Measurements from ENCODE around the gene PTOV1.

PTOV1 gene

DNA sequence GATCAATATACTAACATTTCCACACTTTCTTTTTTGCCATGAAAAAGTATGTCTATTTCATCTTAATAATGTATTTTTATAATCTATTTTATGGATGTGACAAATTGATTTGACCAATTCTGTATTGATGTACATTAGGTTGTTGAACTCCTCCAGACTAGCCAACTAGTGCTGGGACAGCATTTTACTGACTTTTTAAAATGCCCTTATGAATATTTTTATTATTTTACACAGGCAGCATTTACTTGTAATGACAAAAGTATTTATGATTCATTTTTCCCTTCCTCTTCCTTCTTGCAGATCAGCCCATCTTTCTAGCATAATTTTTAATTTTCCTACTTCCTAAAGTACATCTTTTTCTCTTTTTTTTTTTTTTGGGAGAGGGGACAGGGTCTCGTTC is 36.9 kb upstream of the PTOV1 start:
- H3K27ac ChIP-seq: peak overlapping the region in 17 of 21 experiments; percentile 76 to 95 (median 86)
- H3K4me3 ChIP-seq: peak overlapping the region in 1 of 7 experiments; percentile 73

- Histone ChIP-seq H3K27ac (peak overlapping the region in 18 of 21 experiments; percentile 7 to 99 (median 94)), H3K4me3 (no peak overlapping the region)
These were observed 34.4 kb upstream of the PTOV1 start for GRCh38 chr19:49816590-49816989.

- peak within 1 kb of the TSS; percentile 57 to 99 (median 94) for H3K27ac ChIP-seq
These were observed 32.9 kb upstream of the PTOV1 start, which contains the start of gene MED25 for GRCh38 chr19:49817964-49818648. Gene MED25 (plus strand): TSS chr19:49818289. CDS start chr19:49818342, 53 bp downstream.

DNA sequence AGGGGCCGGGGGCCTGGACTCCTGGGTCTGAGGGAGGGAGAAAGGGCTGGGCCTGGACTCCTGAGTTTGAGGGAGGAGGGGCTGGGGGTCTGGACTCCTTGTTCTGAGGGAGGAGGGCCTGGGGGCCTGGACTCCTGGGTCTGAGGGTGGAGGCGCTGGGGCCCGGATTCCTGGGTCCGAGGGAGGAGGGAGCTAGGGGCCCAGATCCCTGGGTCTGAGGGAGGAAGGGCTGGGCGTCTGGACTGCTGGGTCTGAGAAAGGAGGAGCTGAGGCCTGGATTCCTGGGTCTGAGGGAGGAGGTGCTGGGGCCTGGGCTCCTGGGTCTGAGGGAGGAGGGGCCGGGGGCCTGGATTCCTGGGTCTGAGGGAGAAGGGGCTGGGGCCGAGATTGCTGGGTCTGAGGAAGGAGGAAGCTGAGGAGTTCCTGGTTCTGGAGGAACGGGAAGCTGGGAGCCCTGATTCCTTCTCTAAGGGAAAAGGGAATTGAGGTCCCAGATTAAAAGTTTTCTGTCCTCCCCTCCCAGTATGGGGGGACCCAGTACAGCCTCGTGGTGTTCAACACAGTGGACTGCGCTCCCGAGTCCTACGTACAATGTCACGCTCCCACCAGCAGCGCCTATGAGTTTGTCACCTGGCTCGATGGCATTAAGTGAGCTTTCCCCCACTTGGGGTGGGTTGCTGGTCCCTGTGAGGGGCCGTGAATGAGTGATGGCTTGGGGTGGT is 32.1 kb upstream of the PTOV1 start:
- Histone ChIP-seq H3K27ac (peak overlapping the region; percentile 52 to 99 (median 94)), H3K4me3 (peak overlapping the region; percentile 71 to 89 (median 86))

More at GRCh38 chr19:49817964-49818648, 32.9 kb upstream of the PTOV1 start, which contains the start of gene MED25:
- H3K4me3 ChIP-seq: peak within 1 kb of the TSS; percentile 71 to 89 (median 86)

DNA sequence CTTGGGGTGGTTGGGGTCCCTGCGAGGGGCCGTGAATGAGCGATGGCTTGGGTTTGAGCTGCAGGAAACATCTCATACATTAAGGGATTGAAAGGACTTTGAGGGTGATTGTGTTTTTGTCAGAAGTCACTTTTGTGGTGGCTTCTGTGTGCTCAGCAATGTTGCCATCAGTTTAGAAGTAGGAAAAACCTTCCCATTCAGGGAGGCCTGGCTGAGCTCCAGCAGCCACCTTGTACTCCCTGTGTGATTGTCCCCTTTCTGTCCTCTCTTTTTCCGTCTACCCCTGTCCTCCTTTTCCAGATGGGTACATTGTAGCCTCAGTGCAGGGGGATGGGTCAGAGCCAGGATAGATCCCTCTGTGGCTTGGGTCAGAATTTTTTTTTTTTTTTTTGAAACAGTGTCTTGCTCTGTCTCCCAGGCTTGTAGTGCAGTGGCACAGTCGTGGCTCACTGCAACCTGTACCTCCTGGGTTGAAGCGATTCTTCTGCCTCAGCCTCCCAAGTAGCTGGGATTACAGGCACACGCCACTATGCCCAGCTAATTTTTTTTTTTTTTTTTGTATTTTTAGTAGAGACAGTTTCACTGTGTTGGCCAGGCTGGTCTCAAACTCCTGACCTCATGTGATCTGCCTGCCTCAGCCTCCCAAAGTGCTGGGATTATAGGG is 31.4 kb upstream of the PTOV1 start:
- H3K4me3 ChIP-seq: peak overlapping the region in 5 of 7 experiments; percentile 71 to 88 (median 84)
- H3K27ac ChIP-seq: peak overlapping the region in 6 of 21 experiments; percentile 84 to 96 (median 92)

GRCh38 chr19:49820125-49820524 is 30.8 kb upstream of the PTOV1 start:
- Histone ChIP-seq H3K4me3 (no peak overlapping the region), H3K27ac (no peak overlapping the region)

GRCh38 chr19:49823472-49823871 is 27.5 kb upstream of the PTOV1 start:
- Histone ChIP-seq H3K27ac (no peak overlapping the region), H3K4me3 (no peak overlapping the region)

DNA sequence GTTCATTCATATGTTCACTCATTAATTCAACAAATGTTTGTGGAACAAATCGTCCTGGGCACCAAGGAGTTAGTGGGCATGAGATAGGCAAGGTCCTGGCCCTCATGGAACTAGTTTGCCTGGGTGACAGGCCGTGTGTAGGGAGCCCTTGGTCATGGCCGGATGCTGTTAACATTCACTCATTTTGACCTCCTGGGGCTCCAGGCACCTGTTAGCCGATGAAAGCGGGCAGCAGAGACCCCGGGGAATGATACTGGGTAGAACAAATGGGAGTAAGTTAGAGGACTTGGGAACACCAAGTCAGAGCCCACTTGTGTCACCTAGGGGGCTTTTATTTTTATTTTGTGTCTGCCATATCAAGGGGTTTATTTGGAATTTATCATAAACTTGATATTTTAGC is 26.3 kb upstream of the PTOV1 start:
- Histone ChIP-seq H3K27ac (no peak overlapping the region), H3K4me3 (no peak overlapping the region)

DNA sequence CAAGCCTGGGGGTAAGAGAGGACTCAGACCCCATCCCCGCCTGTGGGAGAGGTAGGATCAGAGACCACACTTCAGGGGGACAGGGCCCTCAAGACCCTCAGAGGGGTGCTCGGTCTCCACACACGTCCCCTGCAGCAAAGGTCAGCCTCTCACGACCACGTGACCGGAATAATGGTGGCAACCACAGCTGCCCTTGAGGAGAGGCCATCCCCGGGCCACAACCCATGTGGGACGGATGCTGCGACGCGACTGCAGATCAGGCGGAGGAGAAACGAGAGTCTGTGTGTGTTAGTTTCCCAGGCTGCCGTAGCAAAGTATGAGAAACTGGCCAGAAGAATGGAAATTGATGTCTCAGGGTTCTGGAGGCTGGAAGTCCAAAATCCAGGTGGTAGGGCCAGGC is 23.9 kb upstream of the PTOV1 start:
- H3K27ac ChIP-seq: no peak overlapping the region
- no peak overlapping the region for H3K4me3 ChIP-seq

DNA sequence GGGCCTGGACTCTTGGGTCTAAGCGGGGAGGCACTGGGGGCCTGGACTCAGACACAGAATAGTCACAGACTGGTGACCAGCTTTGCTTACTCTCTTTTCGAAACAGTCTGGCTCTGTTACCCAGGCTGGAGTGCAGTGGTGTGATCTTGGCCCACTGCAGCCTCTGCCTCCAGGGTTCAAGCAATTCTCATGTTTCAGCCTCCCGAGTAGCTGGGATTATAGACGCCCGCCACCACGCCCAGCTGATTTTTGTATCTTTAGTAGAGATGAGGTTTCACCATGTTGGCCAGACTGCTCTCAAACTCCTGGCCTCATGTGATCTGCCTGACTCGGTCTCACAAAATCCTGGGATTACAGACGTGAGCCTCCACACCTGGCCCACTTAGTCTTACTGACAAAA is 21.8 kb upstream of the PTOV1 start:
- Histone ChIP-seq H3K27ac (no peak overlapping the region), H3K4me3 (no peak overlapping the region)

GRCh38 chr19:49829721-49830120 is 21.2 kb upstream of the PTOV1 start:
- Histone ChIP-seq H3K27ac (no peak overlapping the region), H3K4me3 (no peak overlapping the region)

GRCh38 chr19:49830766-49831165 is 20.2 kb upstream of the PTOV1 start:
- no peak overlapping the region for H3K27ac ChIP-seq
- H3K4me3 ChIP-seq: no peak overlapping the region

- Histone ChIP-seq H3K4me3 (no peak overlapping the region), H3K27ac (no peak overlapping the region)
These were observed 19.4 kb upstream of the PTOV1 start for GRCh38 chr19:49831592-49831991.

DNA sequence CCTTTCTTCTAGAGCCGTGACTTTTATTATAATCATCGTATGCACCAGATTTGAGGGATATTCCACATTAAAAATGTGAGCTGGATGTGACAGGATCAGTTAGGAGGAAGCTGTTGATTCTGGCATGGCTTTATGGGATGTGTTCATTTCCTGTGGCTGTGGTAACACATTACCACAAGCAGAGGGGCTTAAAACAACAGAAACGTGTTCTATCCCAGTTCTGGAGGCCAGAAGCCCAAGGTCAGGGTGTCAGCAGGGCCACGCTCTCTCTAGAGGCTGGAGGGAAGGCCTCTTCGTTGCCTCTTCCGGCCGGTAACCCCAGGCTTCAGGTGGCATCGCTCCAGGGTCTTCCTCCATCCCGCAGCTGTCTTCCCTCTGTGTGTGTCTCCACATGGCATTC is 18.4 kb upstream of the PTOV1 start:
- no peak overlapping the region for H3K27ac ChIP-seq
- H3K4me3 ChIP-seq: no peak overlapping the region

DNA sequence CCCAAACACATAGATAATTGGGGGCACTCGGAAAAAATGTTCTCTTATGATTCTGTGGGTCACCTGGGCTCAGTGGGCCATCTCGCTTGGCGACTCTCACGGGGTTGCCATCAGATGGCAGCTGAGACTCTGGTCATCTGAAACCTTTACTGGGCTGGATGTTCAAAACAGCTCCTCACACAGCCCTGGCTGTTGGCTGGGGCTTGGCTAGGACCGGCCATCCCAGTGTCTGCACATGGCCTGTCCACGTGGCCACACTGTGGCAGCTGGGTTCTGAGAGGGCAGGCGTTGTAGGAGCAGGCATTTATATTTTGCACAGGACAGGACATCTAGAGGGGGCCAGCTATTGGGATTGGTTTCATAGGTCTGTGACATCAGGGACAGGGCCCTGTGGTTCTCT is 17.4 kb upstream of the PTOV1 start:
- H3K4me3 ChIP-seq: no peak overlapping the region
- H3K27ac ChIP-seq: no peak overlapping the region

DNA sequence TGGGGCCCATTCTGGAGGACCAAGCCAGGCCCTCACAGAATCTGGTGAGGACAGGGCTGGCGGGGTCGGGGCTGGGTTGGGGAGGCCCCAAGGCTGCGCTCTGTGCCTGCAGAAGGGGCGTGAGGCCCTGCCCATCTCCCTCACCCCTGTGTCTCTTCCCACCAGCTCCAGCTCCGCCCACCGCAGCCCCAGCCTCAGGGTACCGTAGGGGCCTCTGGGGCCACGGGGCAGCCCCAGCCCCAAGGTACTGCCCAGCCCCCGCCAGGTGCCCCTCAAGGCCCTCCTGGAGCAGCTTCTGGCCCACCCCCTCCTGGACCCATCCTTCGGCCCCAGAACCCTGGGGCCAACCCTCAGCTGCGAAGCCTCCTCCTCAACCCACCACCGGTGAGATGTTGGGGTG is 15.4 kb upstream of the PTOV1 start:
- H3K4me3 ChIP-seq: no peak overlapping the region
- no peak overlapping the region for H3K27ac ChIP-seq

DNA sequence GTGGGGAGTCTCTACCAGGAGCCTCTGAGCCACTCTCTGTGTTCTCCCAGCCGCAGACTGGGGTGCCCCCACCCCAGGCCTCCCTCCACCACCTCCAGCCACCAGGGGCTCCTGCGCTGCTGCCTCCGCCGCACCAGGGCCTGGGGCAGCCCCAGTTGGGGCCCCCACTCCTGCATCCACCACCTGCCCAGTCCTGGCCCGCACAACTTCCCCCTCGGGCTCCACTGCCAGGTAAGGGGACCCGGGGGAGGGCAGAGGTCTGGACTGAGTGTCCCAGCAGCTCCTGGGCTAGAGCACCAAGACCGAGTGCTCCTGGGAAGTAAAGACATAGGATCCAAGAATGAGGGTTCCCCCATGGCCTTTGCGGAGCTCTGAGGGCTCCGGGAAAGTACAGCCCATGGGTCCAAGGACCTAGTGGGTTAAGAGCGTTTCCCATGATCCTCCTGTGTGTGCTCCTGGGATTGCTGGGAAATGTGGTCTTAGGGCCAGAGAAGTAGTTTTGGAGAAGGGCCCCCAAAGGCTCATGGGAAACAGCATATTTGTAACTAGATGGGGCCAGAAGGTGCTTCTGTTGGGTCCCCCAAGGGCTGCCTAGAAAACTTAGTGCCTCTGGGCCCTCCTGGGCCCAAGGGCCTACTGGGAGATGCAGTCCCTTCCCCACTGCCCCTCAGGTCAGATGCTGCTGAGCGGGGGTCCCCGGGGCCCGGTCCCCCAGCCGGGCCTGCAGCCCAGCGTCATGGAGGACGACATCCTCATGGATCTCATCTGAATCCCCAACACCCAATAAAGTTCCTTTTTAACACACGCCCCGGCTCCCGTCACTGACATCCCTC is 14.6 kb upstream of the PTOV1 start:
- H3K4me3 ChIP-seq: no peak overlapping the region
- H3K27ac ChIP-seq: no peak overlapping the region

GRCh38 chr19:49837009-49837310 is 14.0 kb upstream of the PTOV1 start:
- Histone ChIP-seq H3K4me3 (no peak overlapping the region), H3K27ac (no peak overlapping the region)

DNA sequence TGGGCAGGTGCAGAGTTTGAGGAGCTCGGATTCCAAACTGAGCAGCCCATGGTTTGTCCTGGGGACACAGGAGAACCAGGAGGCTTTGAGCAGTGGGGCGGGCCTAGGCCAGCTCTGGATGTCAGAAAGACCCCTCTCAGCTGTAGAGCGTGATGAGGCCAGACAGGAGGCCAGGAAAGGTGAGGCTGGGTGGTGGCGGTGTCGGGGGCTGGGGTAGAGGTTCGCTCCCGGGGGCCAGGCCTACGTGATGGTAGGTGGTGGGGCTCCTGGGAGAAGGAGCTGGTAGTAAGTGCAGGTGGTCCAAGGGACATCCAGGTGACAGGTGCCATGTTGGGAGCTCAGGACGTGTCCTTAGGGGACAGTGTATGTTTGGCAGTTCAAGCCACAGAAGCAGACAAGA is 13.5 kb upstream of the PTOV1 start:
- no peak overlapping the region for H3K4me3 ChIP-seq
- no peak overlapping the region for H3K27ac ChIP-seq
